Midbrain (tissue), 1 donor: ENCODE results near the gene PTPRN2.
"Not testable (repeated sequence)": the region's sequence is repeated elsewhere in the genome, so short reads cannot be mapped to it uniquely, and the experiment has no call there.

ENCODE experiments used
- DNase-seq: peaks from one replicate; lab custom pipeline; 2025; lab: John Stamatoyannopoulos, UW

The PTPRN2 gene

GRCh38 chr7:157577796-157578339 is 1009.8 kb downstream of the PTPRN2 start:
- DNase-seq = no peak

- no peak for DNase-seq
Measured at GRCh38 chr7:157577061-157577460, 1010.6 kb downstream of the PTPRN2 start.

- DNase-seq = no peak
Measured at GRCh38 chr7:157576415-157576814, 1011.2 kb downstream of the PTPRN2 start.

- no peak for DNase-seq
Measured at GRCh38 chr7:157575777-157576176, 1011.8 kb downstream of the PTPRN2 start.

- DNase-seq = no peak
Measured at GRCh38 chr7:157574914-157575586, 1012.6 kb downstream of the PTPRN2 start.

GRCh38 chr7:157574120-157574825 is 1013.4 kb downstream of the PTPRN2 start:
- no peak for DNase-seq

GRCh38 chr7:157573244-157573643 is 1014.4 kb downstream of the PTPRN2 start:
- no peak for DNase-seq

GRCh38 chr7:157572622-157573021 is 1015.0 kb downstream of the PTPRN2 start:
- no peak for DNase-seq

GRCh38 chr7:157570531-157571200 is 1017.0 kb downstream of the PTPRN2 start:
- no peak for DNase-seq

- DNase-seq = no peak
Measured at GRCh38 chr7:157569967-157570366, 1017.7 kb downstream of the PTPRN2 start.

GRCh38 chr7:157568770-157569584 is 1018.6 kb downstream of the PTPRN2 start:
- peak; percentile 41 for DNase-seq

- no peak for DNase-seq
Measured at GRCh38 chr7:157568106-157568769, 1019.4 kb downstream of the PTPRN2 start.

- DNase-seq = no peak
Measured at GRCh38 chr7:157567666-157568065, 1020.0 kb downstream of the PTPRN2 start.

- DNase-seq = no peak
Measured at GRCh38 chr7:157566631-157567006, 1021.0 kb downstream of the PTPRN2 start.

GRCh38 chr7:157565981-157566630 is 1021.5 kb downstream of the PTPRN2 start:
- DNase-seq = no peak

GRCh38 chr7:157565201-157565626 is 1022.4 kb downstream of the PTPRN2 start:
- DNase-seq = no peak

GRCh38 chr7:157564517-157565177 is 1023.0 kb downstream of the PTPRN2 start:
- DNase-seq = no peak

- not testable (repeated sequence) for DNase-seq
Measured at GRCh38 chr7:157563467-157564135, 1024.0 kb downstream of the PTPRN2 start.

GRCh38 chr7:157562522-157563398 is 1024.9 kb downstream of the PTPRN2 start:
- not testable (repeated sequence) for DNase-seq
